GM12878 (cell line): ENCODE data around the gene HCN3. TPM values are rescaled to one million over a fixed set of nuclear protein-coding genes. Genes with fewer than 3 reads are reported as not detected.

Source experiments
- BCL3 ChIP-seq: IDR thresholded peaks from 2 replicates; pipeline ENCODE4 v1.6.1; 2011; ENCODE audit warnings: borderline replicate concordance, low read depth, mild to moderate bottlenecking, moderate library complexity, low read length; ENCODE audit not compliant: insufficient read depth, poor library complexity, severe bottlenecking
- CREB1 ChIP-seq: IDR thresholded peaks from 2 replicates; pipeline ENCODE4 v1.6.1; 2012; ENCODE audit warnings: low read depth, mild to moderate bottlenecking, inconsistent platforms
- CREM ChIP-seq: IDR thresholded peaks from 2 replicates; pipeline ENCODE4 v1.6.1; 2014; ENCODE audit warnings: antibody characterized with exemption, low read depth
- GATAD2B ChIP-seq: fragments of 450-650 bp; conservative IDR thresholded peaks from 2 replicates; pipeline ENCODE4 v1.6.1; 2017; ENCODE audit warnings: low read depth, mild to moderate bottlenecking, moderate library complexity
- HDAC6 ChIP-seq: fragments of 200-600 bp; sonication (generic); IDR thresholded peaks from one replicate; pipeline ENCODE4 v1.8.0; 2017; ENCODE audit warnings: antibody characterized with exemption; ENCODE audit not compliant: unreplicated experiment
- HDGF ChIP-seq: fragments of 450-650 bp; IDR thresholded peaks from 2 replicates; pipeline ENCODE4 v1.6.1; 2016; ENCODE audit warnings: antibody characterized with exemption
- IKZF2 ChIP-seq, 2 experiments: fragments of 450-650 bp; IDR thresholded peaks; 2 replicates each; pipeline ENCODE4 v1.6.1; 2017; ENCODE audit warnings: mild to moderate bottlenecking in 2 of 2, moderate library complexity in 2 of 2
- JUND ChIP-seq: IDR thresholded peaks from 2 replicates; pipeline ENCODE4 v1.6.1; 2012; ENCODE audit warnings: low read depth, mild to moderate bottlenecking, low read length, improper control_type of control experiment, moderate library complexity
- KLF5 ChIP-seq: fragments of 450-650 bp; IDR thresholded peaks from 2 replicates; pipeline ENCODE4 v1.6.1; 2014; ENCODE audit warnings: mild to moderate bottlenecking; ENCODE audit not compliant: partially characterized antibody
- LARP7 ChIP-seq: fragments of 450-650 bp; IDR thresholded peaks from 2 replicates; pipeline ENCODE4 v1.6.1; 2017; ENCODE audit warnings: mild to moderate bottlenecking
- MTA2 ChIP-seq: fragments of 450-650 bp; IDR thresholded peaks from 2 replicates; pipeline ENCODE4 v1.6.1; 2016; ENCODE audit warnings: low read depth, mild to moderate bottlenecking, moderate library complexity
- MYC ChIP-seq: IDR thresholded peaks from 2 replicates; pipeline ENCODE4 v1.6.1; 2011; ENCODE audit warnings: mild to moderate bottlenecking, low read length, moderate library complexity, inconsistent platforms; ENCODE audit not compliant: insufficient read depth, insufficient replicate concordance, insufficient read length, severe bottlenecking
- NBN ChIP-seq: fragments of 450-650 bp; IDR thresholded peaks from 2 replicates; pipeline ENCODE4 v1.6.1; 2016
- PKNOX1 ChIP-seq: fragments of 450-650 bp; IDR thresholded peaks from 2 replicates; pipeline ENCODE4 v1.6.1; 2016; ENCODE audit warnings: mild to moderate bottlenecking
- RB1 ChIP-seq: fragments of 450-650 bp; formaldehyde crosslinking; IDR thresholded peaks from 2 replicates; pipeline ENCODE4 v1.6.1; 2017; ENCODE audit warnings: mild to moderate bottlenecking, borderline replicate concordance
- RUNX3 ChIP-seq: IDR thresholded peaks from 2 replicates; pipeline ENCODE4 v1.6.1; 2012; ENCODE audit warnings: low read length, inconsistent platforms
- SIX5 ChIP-seq: IDR thresholded peaks from 2 replicates; pipeline ENCODE4 v1.6.1; 2011; ENCODE audit warnings: mild to moderate bottlenecking, low read depth, low read length, moderate library complexity; ENCODE audit not compliant: severe bottlenecking
- SMAD5 ChIP-seq: IDR thresholded peaks from 2 replicates; pipeline ENCODE4 v1.6.1; 2016; ENCODE audit warnings: antibody characterized with exemption, low read depth
- SREBF1 ChIP-seq: IDR thresholded peaks from 2 replicates; pipeline ENCODE4 v1.6.1; 2012; ENCODE audit warnings: mild to moderate bottlenecking, low read length
- SUPT20H ChIP-seq: IDR thresholded peaks from 2 replicates; pipeline ENCODE4 v1.6.1; 2011; ENCODE audit warnings: low read depth, mild to moderate bottlenecking, low read length, moderate library complexity, borderline replicate concordance; ENCODE audit not compliant: control insufficient read depth
- TCF12 ChIP-seq: IDR thresholded peaks from 2 replicates; pipeline ENCODE4 v1.6.1; 2011; ENCODE audit warnings: low read depth, mild to moderate bottlenecking, low read length
- ZNF207 ChIP-seq: fragments of 450-650 bp; IDR thresholded peaks from 2 replicates; pipeline ENCODE4 v1.6.1; 2014; ENCODE audit warnings: antibody characterized with exemption, mild to moderate bottlenecking, borderline replicate concordance
- ZZZ3 ChIP-seq: IDR thresholded peaks from 2 replicates; pipeline ENCODE4 v1.6.1; 2011; ENCODE audit warnings: low read depth; ENCODE audit not compliant: control insufficient read depth, insufficient read length
- polyA plus RNA-seq, 11 experiments: library from polyadenylated mRNA; depleted of rRNA in 4 of 11; unstranded in 6 of 11; stranded (reverse) in 5 of 11; fragments of >200 nt; fragmentation: Nextera tagmentation in 4 of 11; fragmentation: Illumina TruSeq in 1 of 11; extraction: Ambion mirVana in 4 of 11; extraction: Trizol in 1 of 11; gene quantifications; 1 replicate in 1 of 11; 2 replicates in 10 of 11; pipeline versions ENCODE4 v1.2.1 to v1.2.3, GENCODE V29; 2011 to 2016; ENCODE audit warnings: inconsistent platforms in 2 of 11, missing spikeins in 2 of 11, low read depth in 1 of 11
- total RNA-seq, 4 experiments: library from RNA; depleted of rRNA in 3 of 4; stranded (reverse); fragments of >200 nt in 3 of 4; fragmentation: Illumina TruSeq in 1 of 4; extraction: Trizol in 1 of 4; gene quantifications; 2 replicates each; pipeline versions ENCODE4 v1.2.1 to v1.2.3, GENCODE V29; 2013 to 2021
- TF ChIP-seq, protein P1 (sequence below): IDR thresholded peaks from 2 replicates; pipeline ENCODE4 v1.6.1; 2011; ENCODE audit warnings: low read depth, mild to moderate bottlenecking, low read length, moderate library complexity, borderline replicate concordance; ENCODE audit errors: extremely low read depth
- TF ChIP-seq, protein P2 (sequence below): IDR thresholded peaks from 2 replicates; pipeline ENCODE4 v1.6.1; 2012; ENCODE audit warnings: low read depth, low read length, improper control_type of control experiment
- TF ChIP-seq, protein P3 (sequence below): IDR thresholded peaks from 2 replicates; pipeline ENCODE4 v1.6.1; 2012; ENCODE audit warnings: low read depth, low read length, improper control_type of control experiment

HCN3 gene
- total and polyA plus RNA-seq, 10 of the 15 experiments (the other 5 are each of a cell fraction or from before 2014, with no cell fraction given): 0.08 to 4.1 (median 1.8) TPM

DNA sequence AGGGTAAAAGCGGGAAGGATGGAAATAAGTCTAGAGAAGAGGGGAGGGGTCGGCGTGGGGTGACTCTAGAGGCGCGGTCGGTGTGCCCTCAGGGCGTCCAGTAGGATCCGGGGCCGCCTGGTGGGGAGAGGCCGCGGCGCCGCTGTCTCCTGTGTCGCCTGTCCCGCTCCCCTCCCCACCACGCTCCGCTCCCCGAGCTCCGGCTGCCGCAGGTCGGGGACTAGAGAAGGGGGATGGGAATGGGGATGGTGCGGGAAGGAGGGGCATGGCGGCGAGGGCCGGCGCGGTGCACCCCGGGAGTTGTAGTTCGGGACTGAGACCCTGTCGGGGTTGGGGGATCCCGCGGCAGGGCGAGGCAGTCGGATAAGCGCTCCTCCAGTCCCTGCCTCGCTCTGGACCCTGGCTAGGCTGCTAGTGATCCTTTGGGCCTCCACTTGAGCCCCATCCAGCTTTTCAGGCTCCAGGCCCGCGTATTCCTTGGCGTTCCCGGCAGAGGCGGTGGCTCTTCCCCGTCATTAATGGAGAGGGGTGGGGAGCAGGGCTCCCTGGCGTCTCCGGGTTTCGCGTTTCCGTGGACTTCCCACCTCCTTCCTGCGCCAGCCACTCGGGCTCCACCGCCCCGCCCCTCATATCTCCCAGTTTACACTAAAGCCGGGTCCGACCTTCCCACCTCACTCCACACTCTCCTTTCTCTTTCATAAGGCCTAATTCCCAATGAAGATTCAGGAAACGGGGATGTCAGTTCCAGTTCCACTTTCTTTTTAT lies 21.8 kb upstream of the HCN3 start, which contains the start of gene ENTREP3 (continued):
- TF ChIP-seq BCL3 (peak; percentile 23), CREM (peak; percentile 28; the same call in 1 of the 2 replicates), NBN (peak; percentile 45; the same call in 1 of the 2 replicates), GATAD2B (peak; percentile 6; the same call in 1 of the 2 replicates), SMAD5 (peak; percentile 58; the same call in 1 of the 2 replicates), ZNF207 (0 out of 2 replicates have a peak, but pooled peaks have one; percentile 60), MTA2 (peak; percentile 17; the same call in 1 of the 2 replicates), HDAC6 (no peak), SUPT20H (no peak), CREB1 (peak; percentile 35; the same call in 1 of the 2 replicates), HDGF (peak; percentile 90), KLF5 (no peak), TCF12 (peak; percentile 56; the same call in 1 of the 2 replicates), PKNOX1 (no peak), IKZF2 (IDR thresholded peaks at IDR 0.05) (0 out of 4 replicates have a peak, but pooled peaks of 1 of the 2 experiments have one; percentile 6), RB1 (0 out of 2 replicates have a peak, but pooled peaks have one; percentile 15), ZZZ3 (no peak), LARP7 (0 out of 2 replicates have a peak, but pooled peaks have one; percentile 31), RUNX3 (peak; percentile 31; the same call in 1 of the 2 replicates), SIX5 (peak; percentile 84), SREBF1 (peak; percentile 43; the same call in 1 of the 2 replicates), JUND (no peak), MYC (no peak)
- TF ChIP-seq, protein P1, sequence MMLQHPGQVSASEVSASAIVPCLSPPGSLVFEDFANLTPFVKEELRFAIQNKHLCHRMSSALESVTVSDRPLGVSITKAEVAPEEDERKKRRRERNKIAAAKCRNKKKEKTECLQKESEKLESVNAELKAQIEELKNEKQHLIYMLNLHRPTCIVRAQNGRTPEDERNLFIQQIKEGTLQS: no peak
- TF ChIP-seq, protein P2, sequence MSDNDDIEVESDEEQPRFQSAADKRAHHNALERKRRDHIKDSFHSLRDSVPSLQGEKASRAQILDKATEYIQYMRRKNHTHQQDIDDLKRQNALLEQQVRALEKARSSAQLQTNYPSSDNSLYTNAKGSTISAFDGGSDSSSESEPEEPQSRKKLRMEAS: peak; percentile 59
- TF ChIP-seq, protein P3, sequence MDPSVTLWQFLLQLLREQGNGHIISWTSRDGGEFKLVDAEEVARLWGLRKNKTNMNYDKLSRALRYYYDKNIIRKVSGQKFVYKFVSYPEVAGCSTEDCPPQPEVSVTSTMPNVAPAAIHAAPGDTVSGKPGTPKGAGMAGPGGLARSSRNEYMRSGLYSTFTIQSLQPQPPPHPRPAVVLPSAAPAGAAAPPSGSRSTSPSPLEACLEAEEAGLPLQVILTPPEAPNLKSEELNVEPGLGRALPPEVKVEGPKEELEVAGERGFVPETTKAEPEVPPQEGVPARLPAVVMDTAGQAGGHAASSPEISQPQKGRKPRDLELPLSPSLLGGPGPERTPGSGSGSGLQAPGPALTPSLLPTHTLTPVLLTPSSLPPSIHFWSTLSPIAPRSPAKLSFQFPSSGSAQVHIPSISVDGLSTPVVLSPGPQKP: 0 out of 2 replicates have a peak, but pooled peaks have one; percentile 55
